ENCODE data around the gene HOXD8.

DNA sequence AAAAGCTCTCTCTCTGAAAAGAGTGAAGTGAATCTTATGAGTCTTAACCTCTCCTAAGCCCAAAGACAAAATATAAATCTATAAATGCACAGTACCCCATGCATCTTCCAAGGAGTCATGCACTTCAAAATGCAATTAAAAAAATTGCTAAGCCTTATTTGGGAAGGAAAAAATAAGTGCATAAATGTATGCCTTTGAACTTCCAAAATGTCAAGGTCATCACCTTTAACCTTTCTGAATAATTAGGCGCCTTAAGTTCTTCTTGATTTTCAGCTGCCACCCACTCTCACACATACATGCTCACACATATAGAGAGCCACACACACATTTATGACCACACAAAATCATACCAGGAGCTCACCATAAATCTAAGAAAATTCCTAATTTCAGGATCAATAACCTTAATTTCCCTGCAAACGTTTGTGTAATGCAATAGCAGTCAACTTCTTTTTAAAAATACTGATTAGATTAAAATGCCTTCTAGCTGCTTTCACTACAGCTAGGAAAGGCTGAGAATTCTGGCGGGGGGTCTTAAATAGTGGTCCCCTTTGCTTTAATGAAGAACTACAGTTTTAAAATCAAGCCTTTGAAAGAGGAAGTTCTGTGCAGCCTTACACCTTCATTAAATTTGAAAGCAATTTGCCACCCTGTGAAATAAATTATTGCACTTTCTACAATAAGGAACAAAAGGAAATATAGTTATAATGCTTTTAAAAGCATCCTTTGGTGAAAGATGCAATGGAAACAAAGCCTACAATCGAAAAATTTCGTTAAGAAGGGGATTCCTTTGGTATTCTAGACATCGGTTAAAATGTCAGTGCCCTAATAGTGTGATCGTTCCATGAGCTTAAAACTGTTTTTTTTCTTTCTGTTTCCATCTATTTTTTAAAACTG lies 18.8 kb upstream of the HOXD8 start:
- TF ChIP-seq, protein P1, sequence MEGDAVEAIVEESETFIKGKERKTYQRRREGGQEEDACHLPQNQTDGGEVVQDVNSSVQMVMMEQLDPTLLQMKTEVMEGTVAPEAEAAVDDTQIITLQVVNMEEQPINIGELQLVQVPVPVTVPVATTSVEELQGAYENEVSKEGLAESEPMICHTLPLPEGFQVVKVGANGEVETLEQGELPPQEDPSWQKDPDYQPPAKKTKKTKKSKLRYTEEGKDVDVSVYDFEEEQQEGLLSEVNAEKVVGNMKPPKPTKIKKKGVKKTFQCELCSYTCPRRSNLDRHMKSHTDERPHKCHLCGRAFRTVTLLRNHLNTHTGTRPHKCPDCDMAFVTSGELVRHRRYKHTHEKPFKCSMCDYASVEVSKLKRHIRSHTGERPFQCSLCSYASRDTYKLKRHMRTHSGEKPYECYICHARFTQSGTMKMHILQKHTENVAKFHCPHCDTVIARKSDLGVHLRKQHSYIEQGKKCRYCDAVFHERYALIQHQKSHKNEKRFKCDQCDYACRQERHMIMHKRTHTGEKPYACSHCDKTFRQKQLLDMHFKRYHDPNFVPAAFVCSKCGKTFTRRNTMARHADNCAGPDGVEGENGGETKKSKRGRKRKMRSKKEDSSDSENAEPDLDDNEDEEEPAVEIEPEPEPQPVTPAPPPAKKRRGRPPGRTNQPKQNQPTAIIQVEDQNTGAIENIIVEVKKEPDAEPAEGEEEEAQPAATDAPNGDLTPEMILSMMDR (IDR thresholded peaks at IDR 0.05), result no peak
- no peak for TF ChIP-seq EP300 (IDR thresholded peaks at IDR 0.05)

Data from ovary (tissue), 3 donors.